SU-DHL-6 (cell line): ENCODE measurements around the gene CD36.

Experiments
- EZH2phosphoT487 ChIP-seq: fragments of 200-600 bp; sonication (generic), shearing (Covaris generic); conservative IDR thresholded peaks from 2 replicates; pipeline ENCODE4 v1.6.1; 2018; ENCODE audit warnings: mild to moderate bottlenecking, antibody characterized with exemption, low read length, moderate library complexity, mixed read lengths
- TF ChIP-seq, protein P1 (sequence below): fragments of 200-600 bp; sonication (generic); IDR thresholded peaks from one replicate; pipeline ENCODE4 v1.5.1; 2017; ENCODE audit warnings: antibody characterized with exemption, mild to moderate bottlenecking, low read length, moderate library complexity; ENCODE audit not compliant: insufficient read depth, poor library complexity, severe bottlenecking

DNA sequence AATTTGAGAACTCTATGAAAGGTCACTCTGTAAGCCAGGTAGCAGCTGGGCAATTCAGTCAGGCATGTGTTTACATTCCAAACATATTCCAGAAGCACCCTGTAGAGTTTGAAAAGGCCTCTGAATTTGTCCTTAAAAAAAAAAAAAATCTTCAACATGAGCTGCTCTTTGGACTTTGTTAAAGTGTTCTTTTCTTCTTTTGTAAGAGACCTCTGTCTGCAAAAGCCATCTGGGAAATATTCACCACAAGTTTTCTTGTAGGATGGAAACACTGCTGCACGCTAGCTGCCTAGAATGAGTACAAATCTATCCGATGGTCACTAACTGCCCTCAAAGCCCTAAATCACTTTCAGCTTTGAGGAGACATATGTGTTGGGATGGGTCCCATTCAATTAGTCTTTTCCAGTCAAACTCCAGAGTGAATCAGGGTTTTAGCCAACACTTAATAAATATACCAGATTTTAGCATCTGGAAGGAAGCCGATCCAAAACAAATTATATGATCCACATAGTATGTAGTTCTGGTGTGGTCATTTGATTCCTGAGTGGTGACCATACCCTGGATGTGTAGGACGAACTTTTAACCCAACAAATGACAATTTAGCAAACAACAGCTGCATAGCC lies 85.9 kb downstream of the CD36 start:
- TF ChIP-seq, protein P1, sequence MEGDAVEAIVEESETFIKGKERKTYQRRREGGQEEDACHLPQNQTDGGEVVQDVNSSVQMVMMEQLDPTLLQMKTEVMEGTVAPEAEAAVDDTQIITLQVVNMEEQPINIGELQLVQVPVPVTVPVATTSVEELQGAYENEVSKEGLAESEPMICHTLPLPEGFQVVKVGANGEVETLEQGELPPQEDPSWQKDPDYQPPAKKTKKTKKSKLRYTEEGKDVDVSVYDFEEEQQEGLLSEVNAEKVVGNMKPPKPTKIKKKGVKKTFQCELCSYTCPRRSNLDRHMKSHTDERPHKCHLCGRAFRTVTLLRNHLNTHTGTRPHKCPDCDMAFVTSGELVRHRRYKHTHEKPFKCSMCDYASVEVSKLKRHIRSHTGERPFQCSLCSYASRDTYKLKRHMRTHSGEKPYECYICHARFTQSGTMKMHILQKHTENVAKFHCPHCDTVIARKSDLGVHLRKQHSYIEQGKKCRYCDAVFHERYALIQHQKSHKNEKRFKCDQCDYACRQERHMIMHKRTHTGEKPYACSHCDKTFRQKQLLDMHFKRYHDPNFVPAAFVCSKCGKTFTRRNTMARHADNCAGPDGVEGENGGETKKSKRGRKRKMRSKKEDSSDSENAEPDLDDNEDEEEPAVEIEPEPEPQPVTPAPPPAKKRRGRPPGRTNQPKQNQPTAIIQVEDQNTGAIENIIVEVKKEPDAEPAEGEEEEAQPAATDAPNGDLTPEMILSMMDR = no peak
- no peak for TF ChIP-seq EZH2phosphoT487
